ENCODE data around the gene HTT.
"Not testable (repeated sequence)": the region's sequence is repeated elsewhere in the genome, so short reads cannot be mapped to it uniquely, and the experiment has no call there.

HTT gene

GRCh38 chr4:3046623-3047022 lies 27.9 kb upstream of the HTT start:
- DNase-seq: no peak

- DNase-seq: peak; percentile 5
Measured at GRCh38 chr4:3047464-3048286, 26.8 kb upstream of the HTT start.

DNA sequence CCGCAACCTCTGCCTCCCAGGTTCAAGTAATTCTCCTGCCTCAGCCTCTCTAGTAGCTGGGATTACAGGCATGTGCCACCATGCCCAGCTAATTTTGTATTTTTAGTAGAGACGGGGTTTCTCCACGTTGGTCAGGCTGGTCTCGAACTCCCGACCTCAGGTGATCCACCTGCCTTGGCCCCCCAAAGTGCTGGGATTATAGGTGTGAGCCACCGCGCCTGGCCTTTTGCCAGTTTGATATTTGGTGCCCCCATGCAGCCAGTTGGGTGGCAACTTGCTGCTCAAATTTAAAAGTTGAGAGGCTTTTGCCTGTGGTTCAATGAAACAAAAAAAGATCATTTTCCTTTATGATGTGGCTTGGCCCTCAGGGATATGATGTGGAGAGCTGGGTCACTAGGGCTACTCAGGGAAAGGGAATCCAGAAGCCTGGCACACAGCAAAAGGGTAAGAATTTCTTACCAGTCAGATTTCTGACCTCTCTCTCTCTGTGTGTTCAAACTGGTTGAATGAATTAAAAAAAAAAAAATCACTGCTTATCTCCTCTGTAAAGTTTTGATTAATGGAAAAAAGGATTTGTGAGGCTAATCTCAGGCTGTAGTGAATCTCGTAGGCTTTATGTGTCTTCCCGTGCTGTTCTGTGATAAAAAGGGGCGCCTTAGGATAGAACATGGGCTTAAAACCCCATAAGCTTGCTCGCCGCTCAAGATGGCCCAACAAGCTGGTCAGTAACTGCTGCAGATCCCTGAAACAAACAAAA lies 23.2 kb upstream of the HTT start:
- DNase-seq: not testable (repeated sequence)

DNA sequence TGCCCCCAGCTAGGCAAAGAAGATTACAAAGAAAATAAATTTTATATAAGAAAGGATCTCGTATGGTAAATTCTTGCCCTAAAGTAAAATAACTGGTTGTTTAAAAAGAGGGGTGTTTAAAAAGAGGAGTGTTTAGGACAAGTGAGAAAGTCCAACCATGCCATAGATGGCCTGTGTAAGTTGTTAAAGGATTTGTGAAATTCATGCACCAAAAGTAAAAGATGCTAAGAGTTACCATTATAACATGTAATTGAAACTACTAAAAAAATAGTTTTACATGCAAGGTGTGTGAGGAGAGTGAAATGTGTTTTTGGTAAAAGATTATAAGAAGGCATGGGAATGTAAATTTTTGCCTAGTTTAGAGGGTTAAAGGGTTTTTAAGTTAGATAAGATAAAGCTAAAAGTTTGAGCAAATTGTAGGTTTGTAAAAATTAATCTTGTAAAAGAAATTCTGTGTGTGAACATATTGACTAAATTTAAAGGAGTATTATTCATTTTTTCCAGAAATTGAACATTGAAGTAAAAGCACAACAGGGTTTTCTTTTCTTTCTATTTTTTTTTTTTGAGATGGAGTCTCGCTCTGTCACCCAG lies 20.2 kb upstream of the HTT start:
- no peak for DNase-seq

- no peak for DNase-seq
Measured at GRCh38 chr4:3059943-3060342, 14.5 kb upstream of the HTT start.

DNA sequence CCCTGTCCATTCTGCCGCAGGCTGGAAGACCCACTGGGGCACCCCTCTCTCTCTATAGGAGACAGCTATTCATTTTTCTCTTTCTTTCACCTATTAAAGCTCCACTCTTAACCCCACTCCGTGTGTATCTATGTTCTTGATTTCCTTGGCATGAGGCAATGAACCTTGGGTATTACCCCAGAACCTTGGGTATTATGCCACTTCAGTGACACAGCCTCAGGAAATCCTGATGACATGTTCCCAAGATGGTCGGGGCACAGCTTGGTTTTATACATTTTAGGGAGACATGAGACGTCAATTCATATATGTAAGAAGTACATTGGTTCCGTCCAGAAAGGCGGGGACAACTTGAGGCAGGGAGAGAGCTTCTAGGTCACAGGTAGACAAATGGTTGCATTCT lies 13.5 kb upstream of the HTT start:
- DNase-seq: no peak

DNA sequence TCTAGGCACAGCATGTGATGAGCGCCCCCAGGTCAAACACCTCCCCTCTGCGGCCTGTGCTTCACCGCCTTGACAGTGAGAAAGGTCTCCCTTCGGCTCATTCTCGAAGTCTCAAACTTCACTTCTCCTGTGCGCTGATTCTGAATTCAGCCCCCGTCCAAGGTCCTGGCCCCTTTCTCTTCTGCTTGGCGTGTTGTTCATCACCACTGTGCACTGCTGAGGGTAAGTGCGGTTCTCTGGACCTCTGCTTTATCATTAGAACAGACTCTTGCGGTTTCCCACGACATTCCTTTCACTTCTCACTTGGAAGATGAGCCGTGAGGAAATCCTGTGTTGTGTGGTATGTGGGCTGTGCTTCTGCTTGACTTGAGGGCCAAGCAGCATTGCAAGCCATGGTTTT lies 12.0 kb upstream of the HTT start:
- DNase-seq: no peak

DNA sequence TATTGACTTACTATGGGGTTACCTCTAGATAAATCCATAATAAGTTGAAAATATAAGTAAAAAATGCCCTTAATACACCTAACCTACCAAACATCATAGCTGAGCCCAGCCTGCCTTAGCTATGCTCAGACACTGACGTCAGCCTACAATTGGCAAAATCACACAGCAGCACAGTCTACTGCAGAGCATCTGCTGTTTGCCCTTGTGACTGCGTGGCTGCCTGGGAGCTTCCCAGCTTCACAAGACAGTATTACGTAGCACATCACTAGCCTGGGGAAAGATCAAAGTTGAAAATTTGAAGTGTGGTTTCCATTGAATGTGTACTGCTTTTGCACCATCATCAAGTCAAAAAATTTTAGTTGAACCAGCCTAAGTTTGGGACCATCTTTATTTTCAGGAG lies 8.9 kb upstream of the HTT start:
- no peak for DNase-seq

DNA sequence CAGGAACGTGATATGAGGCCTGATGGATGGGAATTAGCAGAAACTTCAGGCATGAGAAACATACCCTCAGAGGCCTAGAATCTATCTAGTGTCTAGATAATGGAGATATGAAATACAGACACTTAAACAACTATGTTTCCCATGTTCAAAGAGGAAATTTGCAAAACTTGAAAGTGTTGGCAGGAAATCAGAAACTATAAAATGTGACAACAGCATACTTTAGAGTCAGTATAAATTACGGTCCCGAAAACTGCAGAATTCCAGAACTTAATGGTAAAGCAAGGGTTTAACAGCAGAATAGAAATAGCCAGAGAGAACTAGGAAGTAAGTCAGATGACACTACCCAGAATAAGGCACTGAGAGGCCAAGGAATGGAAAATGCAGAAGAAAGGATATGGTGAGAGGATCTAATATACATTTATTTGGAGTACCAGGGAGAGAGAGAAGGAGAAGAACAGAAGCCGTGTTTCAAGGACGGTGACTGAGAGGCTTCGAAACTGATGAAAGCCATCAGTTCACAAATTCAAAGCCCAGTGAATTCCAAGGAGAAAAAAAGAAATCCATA lies 7.6 kb upstream of the HTT start:
- no peak for DNase-seq

DNA sequence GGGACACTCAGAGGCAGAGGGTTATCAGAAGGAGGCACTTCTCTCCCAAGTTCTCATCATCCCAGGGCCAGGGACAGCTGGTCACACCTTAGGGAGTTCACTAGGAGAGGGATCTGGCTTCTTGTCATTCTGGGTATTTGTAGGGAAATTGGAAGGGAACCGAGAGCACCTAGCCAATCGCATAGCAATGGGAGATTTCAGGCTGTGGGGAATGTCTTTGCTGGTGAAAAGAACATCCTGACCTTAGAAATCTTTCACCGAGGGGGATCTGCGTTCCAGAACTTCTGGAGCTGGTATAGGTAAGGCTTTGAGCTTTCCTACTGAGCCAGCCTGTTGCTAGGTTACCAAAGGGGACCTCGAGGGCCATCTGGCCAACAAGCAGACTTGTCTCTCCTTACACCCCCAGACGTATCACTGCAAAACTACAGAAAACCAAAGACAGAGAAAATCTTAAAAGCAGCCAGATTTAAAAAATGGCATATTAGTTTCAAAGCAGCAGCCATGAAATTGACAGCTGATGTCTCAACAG lies 6.9 kb upstream of the HTT start:
- no peak for DNase-seq

- DNase-seq: no peak
Measured at GRCh38 chr4:3069661-3070199, 4.8 kb upstream of the HTT start.

- DNase-seq: no peak
Measured at GRCh38 chr4:3070709-3071500, 3.6 kb upstream of the HTT start.

DNA sequence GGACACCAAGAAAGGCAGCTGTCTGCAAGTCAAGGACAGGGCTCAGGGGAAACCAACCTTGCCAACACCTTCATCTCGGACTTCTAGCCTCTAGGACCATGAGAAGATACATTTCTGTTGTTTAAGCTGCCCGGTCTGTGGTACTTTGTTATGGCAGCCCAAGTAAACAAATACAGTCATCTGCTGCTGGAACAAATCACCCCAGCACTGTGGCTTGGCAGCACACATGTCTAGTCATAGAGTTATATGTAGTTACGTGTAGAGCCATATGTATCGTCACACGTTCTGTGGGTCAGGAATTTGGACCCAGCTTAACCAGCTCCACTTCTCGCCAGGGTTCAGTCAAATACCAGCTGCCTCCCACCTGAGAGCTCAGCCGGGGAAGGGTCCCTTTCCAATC lies 2.7 kb upstream of the HTT start:
- no peak for DNase-seq

DNA sequence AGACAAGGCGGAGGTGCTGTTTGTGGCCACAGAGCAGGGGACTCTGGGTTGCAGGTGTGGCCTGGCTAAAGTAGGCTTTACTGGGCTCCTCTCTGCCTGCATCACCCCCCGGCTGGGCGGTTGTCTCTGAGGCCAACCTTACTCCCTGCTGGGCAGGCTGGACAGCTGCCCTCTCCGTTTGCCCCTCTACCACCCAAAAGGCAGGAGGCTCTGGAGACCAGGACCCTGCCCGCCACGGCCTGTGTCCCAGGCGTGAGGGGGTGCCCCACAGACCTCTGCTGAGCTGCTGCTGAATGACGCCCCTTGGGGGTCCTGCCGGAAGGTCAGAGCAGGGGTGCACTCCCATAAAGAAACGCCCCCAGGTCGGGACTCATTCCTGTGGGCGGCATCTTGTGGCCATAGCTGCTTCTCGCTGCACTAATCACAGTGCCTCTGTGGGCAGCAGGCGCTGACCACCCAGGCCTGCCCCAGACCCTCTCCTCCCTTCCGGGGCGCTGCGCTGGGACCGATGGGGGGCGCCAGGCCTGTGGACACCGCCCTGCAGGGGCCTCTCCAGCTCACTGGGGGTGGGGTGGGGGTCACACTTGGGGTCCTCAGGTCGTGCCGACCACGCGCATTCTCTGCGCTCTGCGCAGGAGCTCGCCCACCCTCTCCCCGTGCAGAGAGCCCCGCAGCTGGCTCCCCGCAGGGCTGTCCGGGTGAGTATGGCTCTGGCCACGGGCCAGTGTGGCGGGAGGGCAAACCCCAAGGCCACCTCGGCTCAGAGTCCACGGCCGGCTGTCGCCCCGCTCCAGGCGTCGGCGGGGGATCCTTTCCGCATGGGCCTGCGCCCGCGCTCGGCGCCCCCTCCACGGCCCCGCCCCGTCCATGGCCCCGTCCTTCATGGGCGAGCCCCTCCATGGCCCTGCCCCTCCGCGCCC lies 1.1 kb upstream of the HTT start:
- DNase-seq: no peak

- peak; percentile 31 for DNase-seq
Measured at GRCh38 chr4:3074846-3075651, 568 bp downstream of the HTT start.

GRCh38 chr4:3075652-3075981 lies 1.1 kb downstream of the HTT start:
- DNase-seq: no peak

- DNase-seq: no peak
Measured at GRCh38 chr4:3077796-3078195, 3.3 kb downstream of the HTT start.

DNA sequence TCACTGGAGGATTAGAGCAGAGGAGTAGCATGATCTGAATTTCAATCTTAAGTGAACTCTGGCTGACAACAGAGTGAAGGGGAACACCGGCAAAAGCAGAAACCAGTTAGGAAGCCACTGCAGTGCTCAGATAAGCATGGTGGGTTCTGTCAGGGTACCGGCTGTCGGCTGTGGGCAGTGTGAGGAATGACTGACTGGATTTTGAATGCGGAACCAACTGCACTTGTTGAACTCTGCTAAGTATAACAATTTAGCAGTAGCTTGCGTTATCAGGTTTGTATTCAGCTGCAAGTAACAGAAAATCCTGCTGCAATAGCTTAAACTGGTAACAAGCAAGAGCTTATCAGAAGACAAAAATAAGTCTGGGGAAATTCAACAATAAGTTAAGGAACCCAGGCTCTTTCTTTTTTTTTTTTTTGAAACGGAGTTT lies 5.2 kb downstream of the HTT start:
- no peak for DNase-seq

- no peak for DNase-seq
Measured at GRCh38 chr4:3082925-3083515, 8.5 kb downstream of the HTT start.

GRCh38 chr4:3083732-3084131 lies 9.3 kb downstream of the HTT start:
- DNase-seq: no peak

Data from DMS79 (cell line).